GM10847 (cell line): ENCODE results near the gene PBX3.

ENCODE experiments used
- POLR2A ChIP-seq: IDR thresholded peaks from 2 replicates; pipeline ENCODE4 v1.6.1; 2011; ENCODE audit not compliant: insufficient read length; ENCODE audit errors: extremely low read depth

The PBX3 gene

GRCh38 chr9:125956102-125956501, 208.9 kb downstream of the PBX3 start:
- no peak for TF ChIP-seq POLR2A

- TF ChIP-seq POLR2A, result no peak
These were observed 212.1 kb downstream of the PBX3 start for GRCh38 chr9:125959315-125959714.

GRCh38 chr9:125959951-125960619, 212.9 kb downstream of the PBX3 start:
- no peak for TF ChIP-seq POLR2A

GRCh38 chr9:125960626-125961025, 213.5 kb downstream of the PBX3 start:
- no peak for TF ChIP-seq POLR2A

GRCh38 chr9:125961072-125961471, 213.9 kb downstream of the PBX3 start:
- TF ChIP-seq POLR2A, result no peak

GRCh38 chr9:125963932-125964331, 216.8 kb downstream of the PBX3 start:
- no peak for TF ChIP-seq POLR2A

- no peak for TF ChIP-seq POLR2A
These were observed 217.6 kb downstream of the PBX3 start for GRCh38 chr9:125964702-125965225.

- no peak for TF ChIP-seq POLR2A
These were observed 218.3 kb downstream of the PBX3 start for GRCh38 chr9:125965477-125965876.

- no peak for TF ChIP-seq POLR2A
These were observed 219.3 kb downstream of the PBX3 start for GRCh38 chr9:125966466-125966865.

GRCh38 chr9:125966959-125967711, 220.0 kb downstream of the PBX3 start:
- no peak for TF ChIP-seq POLR2A

- TF ChIP-seq POLR2A, result no peak
These were observed 221.7 kb downstream of the PBX3 start for GRCh38 chr9:125968714-125969374.

GRCh38 chr9:125969462-125969861, 222.3 kb downstream of the PBX3 start:
- no peak for TF ChIP-seq POLR2A

- TF ChIP-seq POLR2A, result no peak
These were observed 222.7 kb downstream of the PBX3 start for GRCh38 chr9:125969868-125970267.

GRCh38 chr9:125970340-125970739, 223.2 kb downstream of the PBX3 start:
- TF ChIP-seq POLR2A, result no peak

GRCh38 chr9:125971050-125971449, 223.9 kb downstream of the PBX3 start:
- no peak for TF ChIP-seq POLR2A

GRCh38 chr9:125972012-125972729, 225.0 kb downstream of the PBX3 start:
- no peak for TF ChIP-seq POLR2A

GRCh38 chr9:125973547-125973946, 226.4 kb downstream of the PBX3 start:
- TF ChIP-seq POLR2A, result no peak
